ENCODE results near the gene EPHB4.
"Not testable (repeated sequence)": the region's sequence is repeated elsewhere in the genome, so short reads cannot be mapped to it uniquely, and the experiment has no call there.

The EPHB4 gene

DNA sequence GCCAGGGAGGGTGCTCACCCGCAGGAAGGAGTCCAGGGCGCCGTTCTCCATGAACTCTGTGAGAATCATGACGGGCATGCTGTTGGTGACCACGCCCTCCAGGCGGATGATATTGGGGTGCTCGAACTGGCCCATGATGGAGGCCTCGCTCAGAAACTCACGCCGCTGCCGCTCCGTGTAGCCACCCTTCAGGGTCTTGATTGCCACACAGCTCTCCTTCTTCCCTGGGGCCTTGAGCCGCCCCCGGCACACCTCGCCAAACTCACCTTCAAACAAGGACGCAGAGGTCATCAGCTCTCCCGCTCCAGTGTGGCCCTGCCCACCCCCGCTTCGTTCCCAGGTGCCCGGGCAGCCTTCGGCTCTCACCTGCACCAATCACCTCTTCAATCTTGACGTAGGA lies 14.6 kb downstream of the EPHB4 start:
- Histone ChIP-seq H3K27ac (no peak overlapping the region), H3K4me3 (ENCODE audit: low read depth in 1 of 2, low read length in 1 of 2) (no peak overlapping the region), H3K9me3 (no peaks in the 10 kb centered on the region), H3K27me3 (no peaks in the 10 kb centered on the region), H3K36me3 (peaks cover 22% of the 10 kb centered on the region), H3K4me1 (ENCODE audit: control insufficient read depth in 1 of 2, insufficient read depth in 1 of 2, low read depth in 1 of 2, low read length in 1 of 2) (peaks cover 15 to 20% of the 10 kb centered on the region in 2 experiments)
- TF ChIP-seq, protein P1, sequence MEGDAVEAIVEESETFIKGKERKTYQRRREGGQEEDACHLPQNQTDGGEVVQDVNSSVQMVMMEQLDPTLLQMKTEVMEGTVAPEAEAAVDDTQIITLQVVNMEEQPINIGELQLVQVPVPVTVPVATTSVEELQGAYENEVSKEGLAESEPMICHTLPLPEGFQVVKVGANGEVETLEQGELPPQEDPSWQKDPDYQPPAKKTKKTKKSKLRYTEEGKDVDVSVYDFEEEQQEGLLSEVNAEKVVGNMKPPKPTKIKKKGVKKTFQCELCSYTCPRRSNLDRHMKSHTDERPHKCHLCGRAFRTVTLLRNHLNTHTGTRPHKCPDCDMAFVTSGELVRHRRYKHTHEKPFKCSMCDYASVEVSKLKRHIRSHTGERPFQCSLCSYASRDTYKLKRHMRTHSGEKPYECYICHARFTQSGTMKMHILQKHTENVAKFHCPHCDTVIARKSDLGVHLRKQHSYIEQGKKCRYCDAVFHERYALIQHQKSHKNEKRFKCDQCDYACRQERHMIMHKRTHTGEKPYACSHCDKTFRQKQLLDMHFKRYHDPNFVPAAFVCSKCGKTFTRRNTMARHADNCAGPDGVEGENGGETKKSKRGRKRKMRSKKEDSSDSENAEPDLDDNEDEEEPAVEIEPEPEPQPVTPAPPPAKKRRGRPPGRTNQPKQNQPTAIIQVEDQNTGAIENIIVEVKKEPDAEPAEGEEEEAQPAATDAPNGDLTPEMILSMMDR (IDR thresholded peaks at IDR 0.05), result no peak

- Histone ChIP-seq H3K36me3 (peaks cover 34% of the 10 kb centered on the region), H3K4me3 (ENCODE audit: low read depth in 1 of 2, low read length in 1 of 2) (no peak overlapping the region), H3K27me3 (no peaks in the 10 kb centered on the region), H3K9me3 (no peaks in the 10 kb centered on the region), H3K27ac (no peak overlapping the region), H3K4me1 (ENCODE audit: control insufficient read depth in 1 of 2, insufficient read depth in 1 of 2, low read depth in 1 of 2, low read length in 1 of 2) (peaks cover 15 to 20% of the 10 kb centered on the region in 2 experiments)
- TF ChIP-seq, protein P1 (IDR thresholded peaks at IDR 0.05), result no peak
These were observed 15.8 kb downstream of the EPHB4 start for GRCh38 chr7:100811480-100811879.

- Histone ChIP-seq H3K4me1 (ENCODE audit: control insufficient read depth in 1 of 2, insufficient read depth in 1 of 2, low read depth in 1 of 2, low read length in 1 of 2) (peaks cover 7% of the 10 kb centered on the region in 2 experiments), H3K27me3 (peaks cover 5% of the 10 kb centered on the region), H3K27ac (no peak overlapping the region), H3K9me3 (no peaks in the 10 kb centered on the region), H3K36me3 (peaks cover 58% of the 10 kb centered on the region), H3K4me3 (ENCODE audit: low read depth in 1 of 2, low read length in 1 of 2) (no peak overlapping the region)
- TF ChIP-seq, protein P1 (IDR thresholded peaks at IDR 0.05), result no peak
These were observed 18.9 kb downstream of the EPHB4 start for GRCh38 chr7:100808354-100808875.

GRCh38 chr7:100806883-100807282 lies 20.4 kb downstream of the EPHB4 start:
- not testable (repeated sequence) for H3K27ac ChIP-seq; H3K4me3 ChIP-seq (ENCODE audit: low read depth in 1 of 2, low read length in 1 of 2); H3K9me3 ChIP-seq
- Histone ChIP-seq H3K27me3 (peaks cover 20% of the 10 kb centered on the region), H3K4me1 (ENCODE audit: control insufficient read depth in 1 of 2, insufficient read depth in 1 of 2, low read depth in 1 of 2, low read length in 1 of 2) (peaks cover 10 to 12% of the 10 kb centered on the region in 2 experiments), H3K36me3 (peaks cover 54% of the 10 kb centered on the region)

- TF ChIP-seq, protein P1 (IDR thresholded peaks at IDR 0.05), result no peak
- peaks cover 49% of the 10 kb centered on the region for H3K36me3 ChIP-seq
These were observed 21.0 kb downstream of the EPHB4 start for GRCh38 chr7:100806276-100806675.

GRCh38 chr7:100804681-100805431 lies 22.5 kb downstream of the EPHB4 start:
- H3K27ac ChIP-seq, result no peak overlapping the region
- no peak overlapping the region for H3K4me3 ChIP-seq (ENCODE audit: low read depth in 1 of 2, low read length in 1 of 2)
- TF ChIP-seq, protein P1 (IDR thresholded peaks at IDR 0.05), result no peak
- H3K27me3 ChIP-seq, result peaks cover 35% of the 10 kb centered on the region
- H3K4me1 ChIP-seq (ENCODE audit: control insufficient read depth in 1 of 2, insufficient read depth in 1 of 2, low read depth in 1 of 2, low read length in 1 of 2), result peaks cover 10 to 12% of the 10 kb centered on the region in 2 experiments
- H3K9me3 ChIP-seq, result no peaks in the 10 kb centered on the region
- peaks cover 45% of the 10 kb centered on the region for H3K36me3 ChIP-seq

More at GRCh38 chr7:100806276-100806675, 21.0 kb downstream of the EPHB4 start:
- no peaks in the 10 kb centered on the region for H3K9me3 ChIP-seq
- H3K27ac ChIP-seq, result no peak overlapping the region
- H3K27me3 ChIP-seq, result peaks cover 23% of the 10 kb centered on the region
- H3K4me1 ChIP-seq (ENCODE audit: control insufficient read depth in 1 of 2, insufficient read depth in 1 of 2, low read depth in 1 of 2, low read length in 1 of 2), result peaks cover 10 to 12% of the 10 kb centered on the region in 2 experiments
- no peak overlapping the region for H3K4me3 ChIP-seq (ENCODE audit: low read depth in 1 of 2, low read length in 1 of 2)

Data from neutrophil (primary cell).